Suprapubic skin (tissue), 4 donors: ENCODE measurements around the gene PIWIL1. TPM values are rescaled to one million over a fixed set of nuclear protein-coding genes. Genes with fewer than 3 reads are reported as not detected.

Source experiments
- DNase-seq, 2 donors: peaks; one replicate each; pipeline ENCODE4 v3.0.0-alpha.2; 2019; ENCODE audit warnings: low spot score in 2 of 2
- H3K27ac ChIP-seq: fragments of 200-600 bp; sonication (generic); one replicate; pipeline ENCODE4 v1.5.1; 2019
- H3K27me3 ChIP-seq: fragments of 200-600 bp; sonication (generic); one replicate; pipeline ENCODE4 v1.5.1; 2019
- H3K36me3 ChIP-seq: fragments of 200-600 bp; sonication (generic); one replicate; pipeline ENCODE4 v1.5.1; 2019
- H3K4me1 ChIP-seq: fragments of 200-600 bp; sonication (generic); one replicate; pipeline ENCODE4 v1.5.1; 2019
- H3K4me3 ChIP-seq: fragments of 200-600 bp; sonication (generic); one replicate; pipeline ENCODE4 v1.5.1; 2019; ENCODE audit warnings: mild to moderate bottlenecking
- H3K9me3 ChIP-seq: fragments of 200-600 bp; sonication (generic); one replicate; pipeline ENCODE4 v1.5.1; 2019
- CTCF ChIP-seq, 2 donors: fragments of 200-600 bp in 1 of 2; fragments of 450-650 bp in 1 of 2; sonication (generic) in 1 of 2; IDR thresholded peaks; one replicate each; pipeline ENCODE4 v1.5.1; 2016 to 2019; ENCODE audit warnings: antibody characterized with exemption in 2 of 2, mild to moderate bottlenecking in 1 of 2, moderate library complexity in 1 of 2
- EP300 ChIP-seq: sonication (generic); formaldehyde crosslinking; IDR thresholded peaks from one replicate; pipeline ENCODE4 v1.6.1; 2017; ENCODE audit warnings: antibody characterized with exemption
- POLR2A ChIP-seq, 2 donors: fragments of 450-650 bp; IDR thresholded peaks; one replicate each; pipeline ENCODE4 v1.6.1; 2017; ENCODE audit warnings: antibody characterized with exemption in 2 of 2, mild to moderate bottlenecking in 2 of 2, moderate library complexity in 2 of 2
- POLR2AphosphoS5 ChIP-seq, 3 donors: sonication (generic); formaldehyde crosslinking; IDR thresholded peaks; one replicate each; pipeline ENCODE4 v1.6.1; 2017; ENCODE audit warnings: antibody characterized with exemption in 3 of 3
- WGBS: methylation state at CpG from one replicate; pipeline ENCODE4 v1.1.5; 2018; 5-methylcytosine and 5-hydroxymethylcytosine counted together
- total RNA-seq, 4 donors: library from RNA; depleted of rRNA; stranded (reverse); fragments of >200 nt; gene quantifications; one replicate each; pipeline ENCODE4 v1.1.0, GENCODE V29; 2016

Gene PIWIL1
- total RNA-seq, 4 donors from 2014 or later = not detected

GRCh38 chr12:130364578-130364977 lies 26.9 kb downstream of the PIWIL1 start:
- 81% methylated on average over 2 of the region's 2 CpGs for WGBS
- no peak for DNase-seq
- peaks cover 18% of the 10 kb centered on the region for H3K27me3 ChIP-seq

GRCh38 chr12:130366159-130366558 lies 28.5 kb downstream of the PIWIL1 start:
- no peaks in the 10 kb centered on the region for H3K36me3 ChIP-seq
- H3K9me3 ChIP-seq = no peaks in the 10 kb centered on the region
- DNase-seq = no peak
- no peak overlapping the region for H3K27ac ChIP-seq
- peaks cover 10% of the 10 kb centered on the region for H3K27me3 ChIP-seq
- H3K4me3 ChIP-seq = no peak overlapping the region
- no peaks in the 10 kb centered on the region for H3K4me1 ChIP-seq
- TF ChIP-seq POLR2A (IDR thresholded peaks at IDR 0.05) (no peak), EP300 (no peak), CTCF (IDR thresholded peaks at IDR 0.05) (no peak), POLR2AphosphoS5 (IDR thresholded peaks at IDR 0.05) (no peak)
- WGBS = 85% methylated on average over 7 of the region's 7 CpGs

More at GRCh38 chr12:130364578-130364977, 26.9 kb downstream of the PIWIL1 start:
- H3K4me3 ChIP-seq = no peak overlapping the region
- no peaks in the 10 kb centered on the region for H3K36me3 ChIP-seq
- no peak overlapping the region for H3K27ac ChIP-seq
- TF ChIP-seq POLR2AphosphoS5 (IDR thresholded peaks at IDR 0.05) = no peak
- TF ChIP-seq POLR2A (IDR thresholded peaks at IDR 0.05) = no peak
- TF ChIP-seq EP300 = no peak
- no peak for TF ChIP-seq CTCF (IDR thresholded peaks at IDR 0.05)
- H3K4me1 ChIP-seq = no peaks in the 10 kb centered on the region
- no peaks in the 10 kb centered on the region for H3K9me3 ChIP-seq

DNA sequence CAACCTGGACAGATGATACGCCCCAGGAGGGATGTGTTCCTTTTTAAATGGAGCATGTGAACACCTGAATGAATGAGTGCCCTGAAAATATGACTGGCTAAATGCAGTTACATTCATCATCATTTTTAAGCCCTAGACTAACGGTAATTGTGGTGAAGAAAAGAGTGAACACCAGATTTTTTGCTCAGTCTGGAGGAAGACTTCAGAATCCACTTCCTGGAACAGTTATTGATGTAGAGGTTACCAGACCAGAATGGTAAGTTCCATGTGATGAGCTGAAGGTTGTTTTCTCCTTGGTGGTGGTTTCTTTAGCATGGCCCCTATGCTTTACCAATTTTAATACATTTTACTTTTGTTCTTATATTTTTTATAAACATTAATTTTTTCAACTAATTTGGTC lies 29.3 kb downstream of the PIWIL1 start:
- Histone ChIP-seq H3K36me3 (no peaks in the 10 kb centered on the region), H3K4me3 (no peak overlapping the region), H3K27me3 (peaks cover 10% of the 10 kb centered on the region), H3K27ac (no peak overlapping the region), H3K4me1 (no peaks in the 10 kb centered on the region), H3K9me3 (no peaks in the 10 kb centered on the region)
- 83% methylated on average over 2 of the region's 2 CpGs for WGBS
- DNase-seq = no peak
- TF ChIP-seq POLR2A (IDR thresholded peaks at IDR 0.05) = no peak
- no peak for TF ChIP-seq POLR2AphosphoS5 (IDR thresholded peaks at IDR 0.05)
- no peak for TF ChIP-seq EP300
- TF ChIP-seq CTCF (IDR thresholded peaks at IDR 0.05) = no peak

GRCh38 chr12:130367523-130367922 lies 29.8 kb downstream of the PIWIL1 start:
- no peak for TF ChIP-seq EP300
- TF ChIP-seq POLR2A (IDR thresholded peaks at IDR 0.05) = no peak
- no peak for TF ChIP-seq POLR2AphosphoS5 (IDR thresholded peaks at IDR 0.05)
- no peak for TF ChIP-seq CTCF (IDR thresholded peaks at IDR 0.05)

DNA sequence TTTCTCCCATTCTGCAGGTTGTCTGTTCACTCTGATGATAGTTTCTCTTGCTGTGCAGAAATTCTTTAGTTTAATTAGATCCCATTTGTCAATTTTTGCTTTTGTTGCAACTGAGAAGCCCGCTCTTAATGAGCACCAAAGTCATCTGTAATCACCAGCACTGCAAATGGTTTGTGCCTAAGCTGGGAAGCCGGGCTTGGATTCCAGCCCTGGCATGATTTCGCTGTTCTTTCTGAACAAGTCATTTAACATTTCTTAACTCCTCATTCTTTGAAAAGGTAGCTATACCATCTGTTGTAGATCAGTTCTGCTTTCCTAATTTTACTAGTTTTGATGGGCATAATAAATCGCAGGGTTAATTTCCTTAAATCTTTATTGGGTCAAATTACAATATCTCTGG lies 32.1 kb downstream of the PIWIL1 start:
- no peaks in the 10 kb centered on the region for H3K9me3 ChIP-seq
- H3K27ac ChIP-seq = no peak overlapping the region
- DNase-seq = no peak
- no peak for TF ChIP-seq EP300
- no peak for TF ChIP-seq POLR2A (IDR thresholded peaks at IDR 0.05)
- TF ChIP-seq CTCF (IDR thresholded peaks at IDR 0.05) = no peak
- TF ChIP-seq POLR2AphosphoS5 (IDR thresholded peaks at IDR 0.05) = no peak
- H3K36me3 ChIP-seq = no peaks in the 10 kb centered on the region
- no peaks in the 10 kb centered on the region for H3K4me1 ChIP-seq
- H3K27me3 ChIP-seq = peaks cover 23% of the 10 kb centered on the region
- 56% methylated on average over 4 of the region's 4 CpGs for WGBS
- no peak overlapping the region for H3K4me3 ChIP-seq

More at GRCh38 chr12:130367523-130367922, 29.8 kb downstream of the PIWIL1 start:
- Histone ChIP-seq H3K36me3 (no peaks in the 10 kb centered on the region), H3K27me3 (peaks cover 10% of the 10 kb centered on the region), H3K9me3 (no peaks in the 10 kb centered on the region), H3K4me3 (no peak overlapping the region), H3K4me1 (no peaks in the 10 kb centered on the region), H3K27ac (no peak overlapping the region)
- 95% methylated on average over 13 of the region's 13 CpGs for WGBS
- no peak for DNase-seq
